Right lobe of liver (tissue), 6 donors: ENCODE measurements around the gene PITPNM2. TPM values are rescaled to one million over a fixed set of nuclear protein-coding genes. Genes with fewer than 3 reads are reported as not detected.

Experiments
- ATAC-seq, 4 donors: fragments of 200-7000 bp; cut with Tn5 transposase; one replicate each; pipeline ENCODE4 v1.9.1; 2020; ENCODE audit warnings: mild to moderate bottlenecking in 4 of 4, moderate library complexity in 4 of 4
- DNase-seq, 3 donors: peaks; one replicate each; pipeline ENCODE4 v3.0.0-alpha.2; 2020
- H3K27ac ChIP-seq, 3 donors: fragments of 200-600 bp; one replicate each; pipeline ENCODE4 v1.8.0; 2022
- H3K27me3 ChIP-seq, 2 donors: fragments of 200-600 bp; one replicate each; pipeline ENCODE4 v1.8.0; 2022
- H3K36me3 ChIP-seq, 4 donors: fragments of 200-600 bp; sonication (generic) in 1 of 4; one replicate each; pipeline versions ENCODE4 v1.5.1 to v1.8.0; 2017 to 2022; ENCODE audit warnings: control low read depth in 1 of 4
- H3K4me1 ChIP-seq, 4 donors: fragments of 200-600 bp; sonication (generic) in 1 of 4; one replicate each; pipeline versions ENCODE4 v1.5.1 to v1.8.0; 2017 to 2022; ENCODE audit warnings: control low read depth in 1 of 4
- H3K4me3 ChIP-seq, 3 donors: fragments of 200-600 bp; one replicate each; pipeline ENCODE4 v1.8.0; 2022
- H3K9me3 ChIP-seq, 4 donors: fragments of 200-600 bp; sonication (generic) in 1 of 4; one replicate each; pipeline versions ENCODE4 v1.5.1 to v1.8.0; 2017 to 2022; ENCODE audit warnings: control low read depth in 1 of 4
- CTCF ChIP-seq, 4 donors: fragments of 200-600 bp in 3 of 4; fragments of 450-650 bp in 1 of 4; IDR thresholded peaks; one replicate each; pipeline versions ENCODE4 v1.5.1 to v1.8.0; 2016 to 2022; ENCODE audit warnings: antibody characterized with exemption in 4 of 4, mild to moderate bottlenecking in 2 of 4
- POLR2A ChIP-seq: fragments of 450-650 bp; IDR thresholded peaks from one replicate; pipeline ENCODE4 v1.6.1; 2017; ENCODE audit warnings: antibody characterized with exemption, mild to moderate bottlenecking
- WGBS: methylation state at CpG from one replicate; pipeline ENCODE4 v1.1.6; 2018; ENCODE audit warnings: low coverage, low lambda C conversion rate; ENCODE audit not compliant: insufficient coverage; ENCODE audit errors: missing lambda C conversion rate; 5-methylcytosine and 5-hydroxymethylcytosine counted together
- intact Hi-C, 2 donors: fragments of 100-400 bp; cut with DNase I; formaldehyde crosslinking; loops; one replicate each; pipeline versions ENCODE4 v1.11.2 to v1.14.1; 2022
- total RNA-seq, 6 experiments: library from RNA; depleted of rRNA in 2 of 6; stranded (reverse); fragments of >200 nt in 2 of 6; fragmentation: NEBNext Ultra II Directional in 3 of 6; extraction: Animal tissue kit (Norgen Biotek cat#: 25700) in 3 of 6; gene quantifications; one replicate each; pipeline versions ENCODE4 v1.1.0 to v1.2.4, GENCODE V29; 2016 to 2023
- donor health status: DM: no; HTN: yes; CAD: no.
- donor health status: DM: no; HTN: no; CAD: no.
- donor health status: DM: no; HTN: no; CAD: no.
- donor health status: DM: no; HTN: yes; CAD: no.
- donor health status: DM: no; HTN: yes; CAD: no.

The PITPNM2 gene
- total RNA-seq, 6 experiments from 2014 or later = 5.8 to 24.7 (median 14.2) TPM

- DNase-seq = no peak
These were observed 19.5 kb downstream of the PITPNM2 start for GRCh38 chr12:123131291-123131832.

GRCh38 chr12:123129621-123130020 is 21.3 kb downstream of the PITPNM2 start:
- Histone ChIP-seq H3K4me3 (no peak overlapping the region), H3K27me3 (no peaks in the 10 kb centered on the region), H3K36me3 (no peaks in the 10 kb centered on the region), H3K27ac (no peak overlapping the region), H3K9me3 (no peaks in the 10 kb centered on the region), H3K4me1 (peaks cover 0 to 9% (median 3%) of the 10 kb centered on the region in 4 donors)
- intact Hi-C loops = no loop called here
- DNase-seq (no peak), ATAC-seq (no peak)
- 92% methylated on average over 4 of the region's 4 CpGs for WGBS
- no peak for TF ChIP-seq CTCF (IDR thresholded peaks at IDR 0.05)
- no peak for TF ChIP-seq POLR2A

More at GRCh38 chr12:123131291-123131832, 19.5 kb downstream of the PITPNM2 start:
- Histone ChIP-seq H3K9me3 (no peaks in the 10 kb centered on the region), H3K27me3 (no peaks in the 10 kb centered on the region), H3K36me3 (no peaks in the 10 kb centered on the region), H3K4me3 (no peak overlapping the region), H3K27ac (peak overlapping the region in 1 of 3 donors; percentile 24), H3K4me1 (peaks cover 0 to 9% (median 3%) of the 10 kb centered on the region in 4 donors)
- no peak for TF ChIP-seq CTCF (IDR thresholded peaks at IDR 0.05)
- TF ChIP-seq POLR2A = no peak
- ATAC-seq = peak; percentile 9 to 36 (median 21)
- intact Hi-C loops = no loop called here
- 80% methylated on average over 2 of the region's 4 CpGs for WGBS

- intact Hi-C loops = no loop called here
- Histone ChIP-seq H3K4me1 (peaks cover 0 to 3% (median 0%) of the 10 kb centered on the region in 4 donors), H3K9me3 (no peaks in the 10 kb centered on the region), H3K36me3 (no peaks in the 10 kb centered on the region), H3K27me3 (no peaks in the 10 kb centered on the region), H3K4me3 (no peak overlapping the region), H3K27ac (no peak overlapping the region)
- TF ChIP-seq CTCF (IDR thresholded peaks at IDR 0.05) = no peak
- TF ChIP-seq POLR2A = no peak
- DNase-seq = no peak
- WGBS = 77% methylated on average over 5 of the region's 6 CpGs
- no peak for ATAC-seq
These were observed 23.8 kb downstream of the PITPNM2 start for GRCh38 chr12:123127182-123127495.

GRCh38 chr12:123126294-123127181 is 24.4 kb downstream of the PITPNM2 start:
- TF ChIP-seq CTCF (IDR thresholded peaks at IDR 0.05) (no peak), POLR2A (no peak)
- ATAC-seq (peak in 3 of 4 donors; percentile 16 to 83 (median 24)), DNase-seq (no peak)
- Histone ChIP-seq H3K36me3 (no peaks in the 10 kb centered on the region), H3K4me1 (peaks cover 0 to 9% (median 3%) of the 10 kb centered on the region in 4 donors), H3K27me3 (no peaks in the 10 kb centered on the region), H3K27ac (no peak overlapping the region), H3K4me3 (no peak overlapping the region), H3K9me3 (no peaks in the 10 kb centered on the region)
- WGBS = 68% methylated on average over 6 of the region's 6 CpGs
- intact Hi-C loops = no loop called here
